Measurements from ENCODE around the gene MAP3K4. TPM values are rescaled to one million over a fixed set of nuclear protein-coding genes. Genes with fewer than 3 reads are reported as not detected.

MAP3K4 gene
- total RNA-seq, 1 experiment from 2014 or later: 69.8 TPM

- TF ChIP-seq, protein P1, sequence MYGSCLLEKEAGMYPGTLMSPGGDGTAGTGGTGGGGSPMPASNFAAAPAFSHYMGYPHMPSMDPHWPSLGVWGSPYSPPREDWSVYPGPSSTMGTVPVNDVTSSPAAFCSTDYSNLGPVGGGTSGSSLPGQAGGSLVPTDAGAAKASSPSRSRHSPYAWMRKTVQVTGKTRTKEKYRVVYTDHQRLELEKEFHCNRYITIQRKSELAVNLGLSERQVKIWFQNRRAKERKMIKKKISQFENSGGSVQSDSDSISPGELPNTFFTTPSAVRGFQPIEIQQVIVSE (CRISPR knock-in tag; IDR thresholded peaks at IDR 0.05; ENCODE audit: borderline replicate concordance): no peak
- no peak for TF ChIP-seq ATF3 (CRISPR knock-in tag; conservative IDR thresholded peaks at IDR 0.05)
- no peak for TF ChIP-seq ZNF138 (CRISPR knock-in tag; conservative IDR thresholded peaks at IDR 0.05)
These were observed 32.9 kb downstream of the MAP3K4 start (continued) for GRCh38 chr6:161024364-161024920.

DNA sequence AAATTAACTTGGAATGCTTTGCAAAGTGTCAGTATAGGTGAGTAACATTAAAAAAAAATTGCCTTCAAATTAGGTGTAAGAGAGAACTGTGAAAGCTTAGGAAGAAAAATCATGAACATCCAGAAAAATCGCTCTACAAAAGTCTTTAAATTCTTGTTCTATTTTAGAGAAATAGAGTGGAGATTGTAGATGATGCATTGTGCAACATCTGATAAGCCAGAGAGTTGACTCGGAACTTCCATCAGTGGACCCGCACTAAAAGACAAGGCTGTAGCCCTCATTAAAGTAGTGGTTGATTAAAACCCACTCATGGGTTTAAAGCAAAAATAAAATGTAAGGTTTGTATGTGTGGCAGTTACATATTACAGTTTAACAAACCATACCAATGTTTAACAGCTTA is 35.8 kb downstream of the MAP3K4 start:
- DNase-seq (ENCODE audit: low spot score): no peak
- TF ChIP-seq FOXK1 (CRISPR knock-in tag; IDR thresholded peaks at IDR 0.05): no peak
- TF ChIP-seq, protein P2, sequence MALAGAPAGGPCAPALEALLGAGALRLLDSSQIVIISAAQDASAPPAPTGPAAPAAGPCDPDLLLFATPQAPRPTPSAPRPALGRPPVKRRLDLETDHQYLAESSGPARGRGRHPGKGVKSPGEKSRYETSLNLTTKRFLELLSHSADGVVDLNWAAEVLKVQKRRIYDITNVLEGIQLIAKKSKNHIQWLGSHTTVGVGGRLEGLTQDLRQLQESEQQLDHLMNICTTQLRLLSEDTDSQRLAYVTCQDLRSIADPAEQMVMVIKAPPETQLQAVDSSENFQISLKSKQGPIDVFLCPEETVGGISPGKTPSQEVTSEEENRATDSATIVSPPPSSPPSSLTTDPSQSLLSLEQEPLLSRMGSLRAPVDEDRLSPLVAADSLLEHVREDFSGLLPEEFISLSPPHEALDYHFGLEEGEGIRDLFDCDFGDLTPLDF (CRISPR knock-in tag; IDR thresholded peaks at IDR 0.05): no peak
- TF ChIP-seq, protein P3, sequence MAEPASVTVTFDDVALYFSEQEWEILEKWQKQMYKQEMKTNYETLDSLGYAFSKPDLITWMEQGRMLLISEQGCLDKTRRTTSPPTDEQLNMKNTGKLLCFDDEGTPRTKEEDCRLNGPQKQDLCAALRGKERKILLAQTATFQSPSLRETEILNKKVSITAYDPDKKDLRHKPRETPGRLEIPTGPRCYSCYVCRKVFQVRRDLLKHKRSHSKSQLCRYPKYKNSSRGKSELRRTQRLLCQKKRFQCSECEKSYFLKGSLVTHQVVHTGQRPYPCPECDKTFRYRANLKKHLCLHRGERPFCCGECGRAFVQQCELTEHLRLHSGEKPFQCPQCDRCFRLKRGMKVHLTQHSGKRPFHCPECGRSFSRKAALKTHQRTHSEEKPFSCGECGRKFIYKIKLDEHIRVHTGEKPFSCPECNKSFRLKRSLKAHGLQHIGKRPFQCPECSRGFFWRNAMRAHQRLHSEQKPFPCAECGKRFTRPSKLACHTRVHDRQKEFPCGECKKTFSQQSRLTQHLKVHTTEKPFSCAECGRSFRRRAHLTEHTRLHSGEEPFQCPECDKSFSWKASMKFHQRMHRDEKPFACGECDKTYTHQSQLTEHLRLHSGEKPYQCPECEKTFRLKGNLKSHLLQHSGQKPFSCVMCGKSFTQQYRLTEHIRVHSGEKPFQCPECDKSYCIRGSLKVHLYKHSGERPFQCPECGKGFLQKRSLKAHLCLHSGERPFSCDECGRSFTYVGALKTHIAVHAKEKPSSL (CRISPR knock-in tag; conservative IDR thresholded peaks at IDR 0.05): no peak
- no peak for TF ChIP-seq ATF2 (CRISPR knock-in tag; IDR thresholded peaks at IDR 0.05; ENCODE audit: borderline replicate concordance, low read depth)
- TF ChIP-seq TCF7 (CRISPR knock-in tag; IDR thresholded peaks at IDR 0.05; ENCODE audit: low read depth): no peak
- TF ChIP-seq, protein P4, sequence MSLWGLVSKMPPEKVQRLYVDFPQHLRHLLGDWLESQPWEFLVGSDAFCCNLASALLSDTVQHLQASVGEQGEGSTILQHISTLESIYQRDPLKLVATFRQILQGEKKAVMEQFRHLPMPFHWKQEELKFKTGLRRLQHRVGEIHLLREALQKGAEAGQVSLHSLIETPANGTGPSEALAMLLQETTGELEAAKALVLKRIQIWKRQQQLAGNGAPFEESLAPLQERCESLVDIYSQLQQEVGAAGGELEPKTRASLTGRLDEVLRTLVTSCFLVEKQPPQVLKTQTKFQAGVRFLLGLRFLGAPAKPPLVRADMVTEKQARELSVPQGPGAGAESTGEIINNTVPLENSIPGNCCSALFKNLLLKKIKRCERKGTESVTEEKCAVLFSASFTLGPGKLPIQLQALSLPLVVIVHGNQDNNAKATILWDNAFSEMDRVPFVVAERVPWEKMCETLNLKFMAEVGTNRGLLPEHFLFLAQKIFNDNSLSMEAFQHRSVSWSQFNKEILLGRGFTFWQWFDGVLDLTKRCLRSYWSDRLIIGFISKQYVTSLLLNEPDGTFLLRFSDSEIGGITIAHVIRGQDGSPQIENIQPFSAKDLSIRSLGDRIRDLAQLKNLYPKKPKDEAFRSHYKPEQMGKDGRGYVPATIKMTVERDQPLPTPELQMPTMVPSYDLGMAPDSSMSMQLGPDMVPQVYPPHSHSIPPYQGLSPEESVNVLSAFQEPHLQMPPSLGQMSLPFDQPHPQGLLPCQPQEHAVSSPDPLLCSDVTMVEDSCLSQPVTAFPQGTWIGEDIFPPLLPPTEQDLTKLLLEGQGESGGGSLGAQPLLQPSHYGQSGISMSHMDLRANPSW (CRISPR knock-in tag; conservative IDR thresholded peaks at IDR 0.05; ENCODE audit: low read depth): no peak
- TF ChIP-seq, protein P5, sequence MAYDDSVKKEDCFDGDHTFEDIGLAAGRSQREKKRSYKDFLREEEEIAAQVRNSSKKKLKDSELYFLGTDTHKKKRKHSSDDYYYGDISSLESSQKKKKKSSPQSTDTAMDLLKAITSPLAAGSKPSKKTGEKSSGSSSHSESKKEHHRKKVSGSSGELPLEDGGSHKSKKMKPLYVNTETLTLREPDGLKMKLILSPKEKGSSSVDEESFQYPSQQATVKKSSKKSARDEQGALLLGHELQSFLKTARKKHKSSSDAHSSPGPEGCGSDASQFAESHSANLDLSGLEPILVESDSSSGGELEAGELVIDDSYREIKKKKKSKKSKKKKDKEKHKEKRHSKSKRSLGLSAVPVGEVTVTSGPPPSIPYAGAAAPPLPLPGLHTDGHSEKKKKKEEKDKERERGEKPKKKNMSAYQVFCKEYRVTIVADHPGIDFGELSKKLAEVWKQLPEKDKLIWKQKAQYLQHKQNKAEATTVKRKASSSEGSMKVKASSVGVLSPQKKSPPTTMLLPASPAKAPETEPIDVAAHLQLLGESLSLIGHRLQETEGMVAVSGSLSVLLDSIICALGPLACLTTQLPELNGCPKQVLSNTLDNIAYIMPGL (CRISPR knock-in tag; IDR thresholded peaks at IDR 0.05): no peak
- no peak for TF ChIP-seq CREM (CRISPR knock-in tag; IDR thresholded peaks at IDR 0.05)
- TF ChIP-seq ZBTB21 (CRISPR knock-in tag; IDR thresholded peaks at IDR 0.05; ENCODE audit: borderline replicate concordance): no peak
- no peak for TF ChIP-seq RORB (CRISPR knock-in tag; IDR thresholded peaks at IDR 0.05)
- POLR2A ChIA-PET: no interaction called here
- no peak overlapping the region for H3K27ac Mint-ChIP-seq
- no peaks in the 10 kb centered on the region for H3K36me3 Mint-ChIP-seq
- H3K9me3 Mint-ChIP-seq: no peaks in the 10 kb centered on the region
- peaks cover 44% of the 10 kb centered on the region for H3K4me1 Mint-ChIP-seq
- no peak overlapping the region for H3K4me3 Mint-ChIP-seq
- ATAC-seq: no peak
- CTCF ChIA-PET: no interaction called here
- no peaks in the 10 kb centered on the region for H3K27me3 Mint-ChIP-seq (ENCODE audit: low read depth)

All from WTC11 (cell line).